Neural progenitor cell (in vitro differentiated cells): ENCODE measurements around the gene EHD4.

Experiments used
- EZH2 ChIP-seq: fragments of 200-600 bp; sonication (generic); IDR thresholded peaks from 2 replicates; pipeline ENCODE4 v1.6.1; 2017; ENCODE audit warnings: antibody characterized with exemption, mild to moderate bottlenecking, moderate library complexity
- EZH2phosphoT487 ChIP-seq: fragments of 200-600 bp; sonication (generic); IDR thresholded peaks from 2 replicates; pipeline ENCODE4 v1.6.1; 2017; ENCODE audit warnings: antibody characterized with exemption
- TF ChIP-seq, protein P1 (sequence below): fragments of 200-600 bp; sonication (generic); IDR thresholded peaks from 2 replicates; pipeline ENCODE4 v1.5.1; 2017; ENCODE audit warnings: antibody characterized with exemption, mild to moderate bottlenecking

DNA sequence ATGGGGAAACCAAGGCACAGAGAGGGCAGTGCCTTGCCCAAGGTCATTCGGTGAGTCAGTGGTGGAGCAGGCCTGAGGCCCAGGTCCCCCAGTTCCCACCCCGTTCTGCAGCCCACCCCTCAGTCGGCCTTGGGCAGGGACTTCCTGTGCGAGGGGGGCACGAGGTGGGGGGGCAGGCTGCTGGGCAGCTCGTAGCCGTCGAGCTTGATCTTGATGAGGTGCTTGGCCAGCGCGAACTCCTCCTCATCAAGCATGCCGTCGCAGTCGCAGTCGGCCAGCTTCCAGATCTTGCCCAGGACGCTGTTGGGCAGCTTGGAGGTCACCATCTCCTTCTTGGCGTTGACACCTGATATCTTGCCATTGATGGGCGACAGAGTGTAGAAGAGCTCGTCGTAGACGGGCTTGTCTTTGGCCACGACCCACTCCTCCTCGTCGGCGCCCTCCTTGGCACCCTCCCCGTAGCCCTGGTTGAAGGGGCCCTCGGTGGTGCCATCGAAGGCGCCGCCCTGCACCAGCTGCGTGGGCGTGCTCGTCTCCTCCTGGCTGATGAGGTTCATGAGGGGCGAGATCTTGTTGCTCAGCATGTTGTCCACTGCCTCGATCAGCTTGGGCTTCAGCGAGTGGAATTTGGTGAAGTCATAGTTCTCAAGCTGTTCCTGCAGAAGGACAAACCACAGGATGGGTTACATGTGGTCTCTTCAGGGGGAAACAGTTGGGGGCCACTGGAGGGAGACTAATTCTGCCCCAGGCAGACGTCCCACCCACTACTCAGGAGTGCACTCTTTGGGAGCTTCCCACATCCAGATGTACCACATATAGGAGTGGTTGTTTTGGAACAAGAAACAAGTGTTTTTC lies 71.6 kb downstream of the EHD4 start:
- TF ChIP-seq, protein P1, sequence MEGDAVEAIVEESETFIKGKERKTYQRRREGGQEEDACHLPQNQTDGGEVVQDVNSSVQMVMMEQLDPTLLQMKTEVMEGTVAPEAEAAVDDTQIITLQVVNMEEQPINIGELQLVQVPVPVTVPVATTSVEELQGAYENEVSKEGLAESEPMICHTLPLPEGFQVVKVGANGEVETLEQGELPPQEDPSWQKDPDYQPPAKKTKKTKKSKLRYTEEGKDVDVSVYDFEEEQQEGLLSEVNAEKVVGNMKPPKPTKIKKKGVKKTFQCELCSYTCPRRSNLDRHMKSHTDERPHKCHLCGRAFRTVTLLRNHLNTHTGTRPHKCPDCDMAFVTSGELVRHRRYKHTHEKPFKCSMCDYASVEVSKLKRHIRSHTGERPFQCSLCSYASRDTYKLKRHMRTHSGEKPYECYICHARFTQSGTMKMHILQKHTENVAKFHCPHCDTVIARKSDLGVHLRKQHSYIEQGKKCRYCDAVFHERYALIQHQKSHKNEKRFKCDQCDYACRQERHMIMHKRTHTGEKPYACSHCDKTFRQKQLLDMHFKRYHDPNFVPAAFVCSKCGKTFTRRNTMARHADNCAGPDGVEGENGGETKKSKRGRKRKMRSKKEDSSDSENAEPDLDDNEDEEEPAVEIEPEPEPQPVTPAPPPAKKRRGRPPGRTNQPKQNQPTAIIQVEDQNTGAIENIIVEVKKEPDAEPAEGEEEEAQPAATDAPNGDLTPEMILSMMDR, result no peak
- no peak for TF ChIP-seq EZH2
- no peak for TF ChIP-seq EZH2phosphoT487
